ENCODE data around the gene TAB2.

- TF ChIP-seq IRF2 (CRISPR knock-in tag; IDR thresholded peaks at IDR 0.05; ENCODE audit: borderline replicate concordance, low read depth) (no peak), KAT7 (CRISPR knock-in tag; IDR thresholded peaks at IDR 0.05; ENCODE audit: borderline replicate concordance) (no peak)
Measured at GRCh38 chr6:149311766-149312165, 5.7 kb upstream of the TAB2 start.

All from WTC11 (cell line).